ENCODE measurements around the gene TESMIN. TPM values are rescaled to one million over a fixed set of nuclear protein-coding genes. Genes with fewer than 3 reads are reported as not detected.

The TESMIN gene
- total RNA-seq, 1 experiment from 2014 or later: 8.0 TPM

GRCh38 chr11:68687986-68688385 lies 63.3 kb downstream of the TESMIN start:
- no peak for DNase-seq (ENCODE audit: low spot score)

DNA sequence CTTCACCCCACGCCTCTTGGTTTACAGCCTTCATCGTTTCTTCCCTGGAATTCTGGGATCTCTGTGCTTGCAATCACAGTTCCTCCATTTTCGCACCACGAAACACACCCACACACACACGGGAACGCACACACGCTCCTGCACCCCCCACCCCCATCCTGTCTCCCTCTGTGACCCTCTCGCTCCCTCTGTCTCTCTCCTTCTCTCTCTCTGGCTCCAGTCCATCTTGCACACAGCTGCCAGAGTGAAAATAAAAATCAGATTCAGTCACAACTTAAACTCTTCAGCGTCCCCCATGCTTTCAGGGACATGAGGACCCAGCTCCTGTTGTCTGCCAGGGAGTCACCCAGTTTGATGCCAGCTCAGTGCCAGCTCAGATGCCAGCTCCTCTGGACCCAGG lies 64.0 kb downstream of the TESMIN start:
- Histone ChIP-seq H3K4me3 (ENCODE audit: low read depth, low read length, poor library complexity, severe bottlenecking) (no peak overlapping the region), H3K27ac (ENCODE audit: low read depth, low read length, poor library complexity, severe bottlenecking) (no peak overlapping the region), H3K36me3 (ENCODE audit: insufficient read depth, low read length, poor library complexity, severe bottlenecking) (no peaks in the 10 kb centered on the region), H3K27me3 (replicated peaks; ENCODE audit: insufficient read depth, low read depth, low read length, poor library complexity) (peaks cover 31% of the 10 kb centered on the region), H3K4me1 (ENCODE audit: insufficient read depth, low read length, poor library complexity, severe bottlenecking) (no peaks in the 10 kb centered on the region), H3K9me3 (ENCODE audit: low read depth, low read length, poor library complexity, severe bottlenecking) (no peaks in the 10 kb centered on the region)
- intact Hi-C loops (cut with micrococcal nuclease; ENCODE audit: unreplicated experiment): no loop called here
- CTCF ChIA-PET: no interaction called here
- no TSS peak for BruUV-seq (replicated peaks)
- no peak for DNase-seq (ENCODE audit: low spot score)
- no peak for TF ChIP-seq CTCF (conservative IDR thresholded peaks at IDR 0.05; ENCODE audit: low read depth, low read length)
- TF ChIP-seq EZH2 (IDR thresholded peaks at IDR 0.05; ENCODE audit: borderline replicate concordance, low read depth, low read length, poor library complexity, severe bottlenecking): no peak
- POLR2A ChIA-PET (ENCODE audit: low non-redundant PET): no interaction called here

More at GRCh38 chr11:68687986-68688385, 63.3 kb downstream of the TESMIN start:
- no peak overlapping the region for H3K4me3 ChIP-seq (ENCODE audit: low read depth, low read length, poor library complexity, severe bottlenecking)
- no TSS peak for BruUV-seq (replicated peaks)
- no peak overlapping the region for H3K27ac ChIP-seq (ENCODE audit: low read depth, low read length, poor library complexity, severe bottlenecking)
- POLR2A ChIA-PET (ENCODE audit: low non-redundant PET): no interaction called here
- H3K4me1 ChIP-seq (ENCODE audit: insufficient read depth, low read length, poor library complexity, severe bottlenecking): no peaks in the 10 kb centered on the region
- CTCF ChIA-PET: no interaction called here
- intact Hi-C loops (cut with micrococcal nuclease; ENCODE audit: unreplicated experiment): no loop called here
- H3K36me3 ChIP-seq (ENCODE audit: insufficient read depth, low read length, poor library complexity, severe bottlenecking): no peaks in the 10 kb centered on the region
- H3K9me3 ChIP-seq (ENCODE audit: low read depth, low read length, poor library complexity, severe bottlenecking): no peaks in the 10 kb centered on the region
- TF ChIP-seq CTCF (conservative IDR thresholded peaks at IDR 0.05; ENCODE audit: low read depth, low read length): no peak
- no peak for TF ChIP-seq EZH2 (IDR thresholded peaks at IDR 0.05; ENCODE audit: borderline replicate concordance, low read depth, low read length, poor library complexity, severe bottlenecking)
- H3K27me3 ChIP-seq (replicated peaks; ENCODE audit: insufficient read depth, low read depth, low read length, poor library complexity): peaks cover 30% of the 10 kb centered on the region

DNA sequence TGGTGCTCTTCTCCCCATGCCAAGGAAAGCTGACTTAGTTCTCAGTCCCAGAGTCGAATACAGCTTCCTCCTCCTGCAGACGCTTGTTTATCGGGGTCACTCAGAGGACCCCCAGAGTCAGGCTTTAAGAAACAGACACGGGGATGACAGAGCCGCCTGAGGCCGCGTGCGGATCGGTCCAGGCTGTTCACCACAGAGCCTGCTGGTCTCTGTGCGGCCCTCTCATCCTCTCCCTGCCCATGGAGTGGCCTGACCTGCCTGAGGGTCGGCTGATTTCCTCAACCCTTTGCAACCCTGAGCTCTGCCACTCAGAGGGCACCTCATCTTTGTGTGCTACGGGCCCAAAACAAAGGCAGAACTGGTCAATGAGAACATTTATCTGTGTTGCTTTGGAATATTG lies 64.8 kb downstream of the TESMIN start:
- Histone ChIP-seq H3K36me3 (ENCODE audit: insufficient read depth, low read length, poor library complexity, severe bottlenecking) (no peaks in the 10 kb centered on the region), H3K9me3 (ENCODE audit: low read depth, low read length, poor library complexity, severe bottlenecking) (no peaks in the 10 kb centered on the region), H3K4me1 (ENCODE audit: insufficient read depth, low read length, poor library complexity, severe bottlenecking) (no peaks in the 10 kb centered on the region), H3K27me3 (replicated peaks; ENCODE audit: insufficient read depth, low read depth, low read length, poor library complexity) (peaks cover 31% of the 10 kb centered on the region), H3K4me3 (ENCODE audit: low read depth, low read length, poor library complexity, severe bottlenecking) (no peak overlapping the region), H3K27ac (ENCODE audit: low read depth, low read length, poor library complexity, severe bottlenecking) (no peak overlapping the region)
- TF ChIP-seq CTCF (conservative IDR thresholded peaks at IDR 0.05; ENCODE audit: low read depth, low read length) (no peak), EZH2 (IDR thresholded peaks at IDR 0.05; ENCODE audit: borderline replicate concordance, low read depth, low read length, poor library complexity, severe bottlenecking) (no peak)
- ChIA-PET CTCF (no interaction called here), POLR2A (ENCODE audit: low non-redundant PET) (no interaction called here)
- no TSS peak for BruUV-seq (replicated peaks)
- no peak for DNase-seq (ENCODE audit: low spot score)
- intact Hi-C loops (cut with micrococcal nuclease; ENCODE audit: unreplicated experiment): no loop called here
